ENCODE measurements around the gene DERL3.

DNA sequence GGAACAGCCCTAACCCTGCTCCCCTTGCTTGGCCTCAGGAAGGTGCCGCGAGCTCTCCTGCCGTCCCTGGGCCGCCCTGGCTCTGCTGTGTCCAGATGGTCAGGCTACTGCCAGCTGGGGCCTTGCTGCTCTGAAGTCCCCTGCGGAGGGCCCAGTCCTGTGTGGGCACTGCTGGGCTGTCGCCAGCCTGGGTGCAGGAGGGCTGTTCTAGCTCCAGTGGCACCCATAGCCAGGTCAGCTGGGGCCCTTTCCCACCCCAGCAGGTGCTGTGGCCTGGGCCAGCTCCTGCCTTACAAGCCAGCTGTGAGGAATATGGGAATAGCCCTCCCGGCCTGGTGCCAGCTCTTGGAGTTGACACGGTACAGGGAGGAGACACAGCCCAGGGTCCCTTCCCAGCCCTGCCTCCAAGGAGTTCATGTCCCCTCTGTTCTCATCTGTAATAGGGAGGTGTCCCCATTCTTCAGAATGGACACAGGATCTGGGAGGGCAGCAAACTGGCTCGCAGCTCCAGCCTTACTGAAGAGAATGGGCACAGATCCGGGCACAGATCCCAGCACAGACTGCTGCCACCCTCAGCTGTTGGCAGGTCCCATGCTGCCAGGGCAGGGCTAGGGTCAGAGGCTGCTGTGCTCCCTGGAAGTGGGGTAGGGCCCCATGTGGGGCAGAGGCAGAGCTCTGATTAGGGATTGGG, 3.9 kb downstream of the DERL3 start:
- TF ChIP-seq EZH2phosphoT487 (IDR thresholded peaks at IDR 0.05), result no peak
- TF ChIP-seq CTCF (IDR thresholded peaks at IDR 0.05), result no peak
- no peak for TF ChIP-seq EZH2 (IDR thresholded peaks at IDR 0.05)
